ENCODE data around the gene FGFBP2.

- TF ChIP-seq CTCF (conservative IDR thresholded peaks at IDR 0.05; ENCODE audit: low read length) = no peak
- TF ChIP-seq EZH2phosphoT487 (IDR thresholded peaks at IDR 0.05; ENCODE audit: borderline replicate concordance) = no peak
These were observed 49.9 kb downstream of the FGFBP2 start for GRCh38 chr4:15912961-15913630.

All from Loucy (cell line).